HG03045 (cell line): ENCODE results near the gene RNF2.
"Not testable (repeated sequence)": the region's sequence is repeated elsewhere in the genome, so short reads cannot be mapped to it uniquely, and the experiment has no call there.

Experiments
- ATAC-seq: cut with Tn5 transposase; IDR thresholded peaks from one replicate; pipeline ENCODE4 v1.9.1; 2021; ENCODE audit warnings: mild to moderate bottlenecking, moderate library complexity; ENCODE audit not compliant: unreplicated experiment

The RNF2 gene

DNA sequence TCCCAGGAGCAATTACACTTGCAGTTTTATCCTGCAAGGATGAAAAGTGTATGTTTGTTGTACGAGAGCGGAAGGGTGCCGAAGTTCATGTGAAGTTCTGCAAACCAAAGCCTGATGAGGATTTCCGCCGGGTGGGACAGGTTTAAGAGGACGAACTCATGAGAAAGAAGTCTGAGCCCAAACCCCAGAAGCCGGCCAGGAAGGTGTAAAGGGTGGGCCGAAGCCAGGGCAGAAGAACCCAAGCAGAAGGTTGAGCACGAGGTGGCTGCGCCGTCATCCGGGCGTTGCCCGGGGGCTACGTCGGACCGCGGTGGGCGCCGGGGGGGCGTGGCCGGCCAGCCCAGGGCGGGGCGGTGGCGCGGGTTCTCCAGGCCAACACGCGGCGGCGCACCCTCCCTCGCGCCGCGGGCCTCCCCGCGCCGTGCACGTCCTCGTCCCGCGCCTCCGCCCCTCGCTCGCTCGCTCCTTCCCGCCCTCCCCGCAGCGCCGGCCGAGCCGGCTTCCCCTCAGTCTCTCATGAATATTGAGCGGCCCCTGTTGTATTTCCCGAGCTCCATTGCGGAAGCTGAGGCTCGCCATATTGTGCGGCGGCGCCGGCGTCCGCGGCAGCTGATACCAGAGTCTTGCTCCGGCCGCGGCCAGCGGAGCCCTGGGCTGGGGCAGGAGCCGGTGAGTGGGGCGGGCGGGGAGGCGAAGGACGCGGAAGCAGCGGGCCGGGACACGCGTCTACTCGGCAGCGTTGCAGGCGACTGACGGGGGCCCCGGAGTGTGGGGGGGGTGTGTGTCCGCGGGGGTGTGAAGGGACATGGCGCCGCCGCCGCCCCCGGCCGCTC, at the start of gene RNF2:
RNF2 (plus strand) TSS at position 578 of the 833 bp plus-strand sequence. CDS start 41,996 bp downstream, outside the sequence.
- peak; percentile 83 for ATAC-seq

DNA sequence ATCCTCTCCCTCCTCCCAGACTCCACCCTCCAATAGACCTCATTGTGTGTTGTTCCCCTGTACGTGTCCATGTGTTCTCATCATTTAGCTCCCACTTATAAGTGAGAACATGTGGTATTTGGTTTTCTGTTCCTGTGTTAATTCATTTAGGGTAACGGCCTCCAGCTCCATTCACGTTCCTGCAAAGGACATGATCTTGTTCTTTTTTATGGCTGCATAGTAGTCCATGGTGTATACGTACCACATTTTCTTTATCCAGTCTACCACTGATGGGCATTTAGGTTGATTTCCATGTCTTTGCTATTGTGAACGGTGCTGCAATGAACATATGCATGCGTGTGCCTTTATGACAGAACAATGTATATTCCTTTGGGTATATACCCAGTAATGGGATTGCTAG, 45.4 kb upstream of the RNF2 start:
- ATAC-seq: not testable (repeated sequence)

DNA sequence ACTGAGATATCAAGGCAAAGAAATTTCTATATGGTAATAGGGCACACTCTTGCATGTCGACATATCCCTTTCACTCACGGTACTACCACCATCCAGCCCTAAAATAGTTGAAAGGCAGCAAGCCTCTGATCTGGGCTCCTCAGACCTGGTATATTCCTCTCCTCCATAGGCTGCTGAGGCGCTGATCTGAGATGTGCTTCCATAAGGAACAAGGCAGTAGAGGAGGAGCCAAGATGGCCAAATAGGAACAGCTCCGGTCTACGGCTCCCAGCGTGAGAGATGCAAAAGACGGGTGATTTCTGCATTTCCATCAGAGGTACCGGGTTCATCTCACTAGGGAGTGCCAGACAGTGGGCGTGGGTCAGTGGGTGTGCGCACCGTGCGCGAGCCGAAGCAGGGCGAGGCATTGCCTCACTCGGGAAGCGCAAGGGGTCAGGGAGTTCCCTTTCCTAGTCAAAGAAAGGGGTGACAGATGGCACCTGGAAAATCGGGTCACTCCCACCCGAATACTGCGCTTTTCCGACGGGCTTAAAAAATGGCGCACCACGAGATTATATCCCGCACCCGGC, 44.0 kb upstream of the RNF2 start:
- not testable (repeated sequence) for ATAC-seq

DNA sequence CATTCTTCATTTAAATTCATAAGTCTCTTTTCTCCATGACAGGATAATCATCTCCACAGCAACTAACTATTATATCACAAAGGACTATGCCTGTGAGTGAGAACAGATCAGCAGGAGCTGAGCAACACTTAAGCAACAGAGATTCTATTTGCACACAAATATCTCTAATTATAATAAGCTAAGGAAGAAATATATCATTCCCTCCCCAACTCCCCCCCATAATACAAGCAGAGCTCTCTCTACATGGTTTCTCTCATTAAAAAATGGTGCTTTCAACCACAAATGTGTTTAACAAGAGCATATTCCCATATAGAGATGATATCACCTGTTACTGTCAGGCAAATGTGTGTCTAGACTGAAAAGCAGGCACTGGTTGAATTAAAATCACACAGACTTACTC, 36.5 kb upstream of the RNF2 start:
- no peak for ATAC-seq

DNA sequence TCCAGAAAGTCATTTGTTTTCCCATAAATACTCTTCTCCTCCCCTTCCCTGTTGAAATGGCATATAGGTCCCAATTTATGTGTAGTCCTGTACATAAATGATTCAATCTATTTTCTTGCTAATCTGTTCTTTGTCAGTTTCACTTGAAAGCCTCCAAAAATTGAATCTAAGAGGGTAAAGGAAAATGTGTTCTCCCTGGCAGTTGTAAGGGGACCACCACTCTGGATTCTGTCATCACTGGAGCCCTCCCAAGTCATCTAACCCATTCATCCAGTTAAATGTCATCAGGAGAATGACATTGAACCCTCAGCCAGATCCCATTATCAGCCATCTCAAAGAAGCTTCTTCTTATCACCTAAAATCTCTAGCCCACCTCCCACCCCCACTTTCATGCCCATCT, 35.0 kb upstream of the RNF2 start:
- ATAC-seq: no peak

DNA sequence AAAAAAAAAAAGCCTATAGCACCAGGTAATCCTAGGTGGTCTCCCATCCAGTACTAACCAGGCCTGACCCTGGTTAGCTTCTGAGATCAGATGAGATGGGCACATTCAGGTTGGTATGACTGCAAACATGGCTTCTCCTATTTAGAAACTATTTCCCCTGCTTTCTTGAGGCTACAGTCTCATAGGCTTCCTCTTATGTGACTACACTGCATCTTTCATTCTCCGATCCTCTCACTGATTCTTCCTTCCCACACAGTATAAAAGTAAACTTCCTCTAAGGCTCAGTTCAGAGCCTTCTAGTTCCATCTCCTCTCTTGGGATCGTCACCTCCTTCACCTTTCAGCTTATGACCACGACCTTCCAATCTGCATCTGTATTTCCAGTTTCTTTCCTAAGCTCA, 30.4 kb upstream of the RNF2 start:
- ATAC-seq: no peak

DNA sequence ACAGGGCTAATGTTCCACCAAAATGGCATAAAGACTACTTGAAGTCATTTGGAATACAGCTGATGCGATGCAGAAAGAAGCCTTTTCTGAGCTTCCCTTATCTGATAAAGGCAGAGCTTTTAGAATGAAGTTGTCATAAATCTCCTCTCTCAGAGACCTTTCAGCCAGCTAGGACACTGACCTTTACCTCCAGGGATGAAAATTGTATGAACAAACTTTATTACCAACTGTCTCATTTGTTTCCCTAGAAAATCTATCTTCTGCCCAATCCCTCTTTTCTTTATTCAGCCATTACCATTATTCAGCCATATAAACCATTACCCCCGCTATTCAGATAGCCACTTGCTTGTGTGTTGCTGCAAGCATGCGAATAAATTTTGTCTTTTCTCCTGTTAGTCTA, 29.7 kb upstream of the RNF2 start:
- ATAC-seq: no peak

DNA sequence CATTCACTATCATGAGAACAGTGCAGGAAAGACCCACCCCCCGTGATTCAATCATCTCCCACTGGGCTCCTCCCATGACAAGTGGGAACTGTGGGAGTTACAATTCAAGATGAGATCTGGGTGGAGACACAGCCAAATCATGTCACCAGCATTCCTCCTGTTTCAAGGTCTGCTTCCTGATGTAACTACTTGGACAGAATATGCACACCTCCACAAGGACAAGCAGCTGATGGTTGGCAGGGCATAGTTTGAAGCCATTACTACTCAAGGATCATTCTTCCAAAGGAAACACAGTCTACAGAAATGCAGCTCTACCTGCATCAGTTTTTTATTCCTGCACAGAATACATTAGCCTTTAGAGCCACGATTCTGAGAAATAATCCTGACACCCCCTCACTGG, 28.5 kb upstream of the RNF2 start:
- ATAC-seq: no peak

DNA sequence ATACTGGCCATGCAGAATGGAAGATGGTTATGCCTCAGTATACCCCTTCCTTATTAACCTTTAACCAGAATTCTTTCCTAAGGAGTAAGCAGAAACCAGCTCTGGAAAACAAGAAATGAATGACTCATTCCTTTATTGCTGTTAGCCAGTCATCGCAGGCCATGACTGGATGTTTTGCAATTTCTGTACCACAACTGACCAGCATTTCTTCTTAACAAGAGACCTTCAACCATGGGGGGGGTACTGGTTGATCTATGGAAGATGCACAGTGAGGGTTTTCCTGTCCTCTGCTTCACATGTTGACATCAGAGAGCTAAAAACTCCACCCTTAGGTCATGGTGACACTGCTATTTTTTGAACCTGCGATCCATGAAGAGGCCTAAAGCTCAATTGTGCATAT, 28.0 kb upstream of the RNF2 start:
- no peak for ATAC-seq

DNA sequence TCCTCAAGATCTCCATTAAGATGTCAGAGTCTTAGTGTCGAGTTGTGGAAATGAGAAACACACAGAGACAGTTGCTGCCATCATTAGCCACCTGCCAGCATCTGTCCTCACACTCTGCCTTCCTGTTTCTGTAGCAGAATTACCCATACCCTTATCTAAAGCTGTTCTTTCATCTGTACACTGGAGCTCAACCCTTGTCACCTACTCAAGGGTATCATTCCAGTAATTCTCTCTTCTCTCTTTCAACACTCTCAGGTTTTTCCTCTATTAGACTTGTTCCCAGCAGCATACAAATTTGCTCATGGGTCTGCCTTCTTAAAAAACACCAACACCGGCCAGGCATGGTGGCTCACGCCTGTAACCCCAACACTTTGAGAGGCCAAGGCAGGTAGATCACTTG, 27.4 kb upstream of the RNF2 start:
- ATAC-seq: no peak

DNA sequence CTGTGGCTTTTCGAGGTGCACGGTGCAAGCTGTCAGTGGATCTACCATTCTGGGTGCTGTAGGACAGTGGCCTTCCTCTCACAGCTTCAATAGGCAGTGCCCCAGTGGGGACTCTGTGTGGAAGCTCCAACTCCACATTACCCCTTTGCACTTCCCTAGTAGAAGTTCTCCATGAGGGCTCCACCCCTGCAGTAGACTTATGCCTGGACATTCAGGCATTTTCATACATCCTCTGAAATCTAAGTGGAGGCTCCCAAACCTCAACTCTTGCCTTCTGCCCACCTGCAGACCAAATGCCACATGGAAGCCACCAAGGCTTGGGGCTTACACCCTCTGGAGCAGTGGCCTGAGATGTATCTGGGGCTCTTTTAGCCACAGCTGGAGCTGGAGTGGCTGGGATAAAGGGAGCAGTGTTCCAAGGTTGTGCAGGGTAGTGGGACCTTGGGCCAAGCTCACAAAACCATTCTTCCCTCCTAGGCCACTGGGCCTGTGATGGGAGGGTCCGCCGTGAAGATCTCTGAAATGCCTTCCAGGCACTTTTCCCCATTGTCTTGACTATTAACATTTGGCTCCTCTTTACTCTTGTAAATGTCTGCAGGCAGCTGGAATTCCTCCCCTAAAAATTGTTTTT, 18.0 kb upstream of the RNF2 start:
- no peak for ATAC-seq

DNA sequence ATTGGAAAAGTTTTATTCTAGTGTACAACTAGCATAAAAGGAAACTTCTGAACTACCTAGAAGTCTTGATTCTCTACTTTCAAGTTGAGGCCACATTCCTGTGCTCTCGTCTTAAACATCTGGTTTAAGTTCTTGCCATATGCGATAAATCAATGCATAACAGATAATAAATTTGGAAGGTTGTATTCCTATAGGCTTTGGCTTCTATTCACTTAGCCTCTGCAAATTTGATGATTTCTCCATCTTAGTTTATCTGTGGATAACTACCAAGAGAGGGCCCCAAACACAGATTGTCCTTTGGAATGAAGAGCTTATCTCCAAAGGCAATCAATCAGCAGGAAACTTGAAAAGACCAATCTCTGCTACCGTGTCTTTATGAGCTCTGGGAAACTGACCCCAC, 11.7 kb upstream of the RNF2 start:
- ATAC-seq: no peak

DNA sequence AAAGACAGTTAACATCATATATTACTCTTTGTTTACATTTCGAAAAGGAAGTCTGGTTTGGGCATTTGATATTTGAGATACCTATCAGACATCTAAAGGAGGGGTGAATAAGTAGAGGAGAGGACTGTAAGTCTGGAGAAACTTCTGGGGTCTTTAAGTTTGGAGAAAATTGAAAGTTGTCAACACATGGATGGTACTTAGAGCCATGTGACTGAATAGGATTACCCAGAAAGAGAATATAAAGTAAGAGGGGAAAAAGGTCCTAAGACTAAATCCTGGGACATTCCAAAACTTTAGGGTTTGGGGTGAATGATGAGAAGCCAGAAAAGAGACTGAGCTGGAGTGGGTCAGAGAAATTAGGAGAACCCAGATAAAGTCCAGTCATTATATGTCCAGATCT, 10.1 kb upstream of the RNF2 start:
- no peak for ATAC-seq

DNA sequence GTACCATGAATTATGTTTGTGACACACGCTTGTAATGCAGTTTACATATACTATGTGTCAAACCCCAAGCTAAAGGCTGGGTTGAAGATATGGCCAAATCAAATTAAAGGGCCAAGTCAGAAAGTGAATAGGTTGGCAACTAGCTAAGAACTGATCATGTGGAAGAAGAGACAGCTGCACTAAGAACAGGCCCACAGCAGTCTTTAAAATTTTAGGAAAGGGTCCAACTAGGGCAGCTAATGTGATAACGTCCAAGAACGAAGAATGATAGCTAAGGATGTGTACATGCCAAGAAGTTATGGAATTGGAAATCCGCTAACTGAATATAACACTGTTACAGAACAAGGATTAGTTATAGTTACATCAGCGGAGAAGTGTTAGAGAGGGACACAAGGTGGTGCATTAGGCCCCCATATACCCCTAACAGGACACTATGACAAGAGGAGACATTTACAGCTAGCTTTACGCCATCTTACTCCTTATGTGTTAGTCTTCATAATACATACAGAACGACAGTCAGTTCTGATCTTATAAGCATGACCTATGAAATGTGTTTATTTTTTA, 6.5 kb upstream of the RNF2 start:
- ATAC-seq: no peak

DNA sequence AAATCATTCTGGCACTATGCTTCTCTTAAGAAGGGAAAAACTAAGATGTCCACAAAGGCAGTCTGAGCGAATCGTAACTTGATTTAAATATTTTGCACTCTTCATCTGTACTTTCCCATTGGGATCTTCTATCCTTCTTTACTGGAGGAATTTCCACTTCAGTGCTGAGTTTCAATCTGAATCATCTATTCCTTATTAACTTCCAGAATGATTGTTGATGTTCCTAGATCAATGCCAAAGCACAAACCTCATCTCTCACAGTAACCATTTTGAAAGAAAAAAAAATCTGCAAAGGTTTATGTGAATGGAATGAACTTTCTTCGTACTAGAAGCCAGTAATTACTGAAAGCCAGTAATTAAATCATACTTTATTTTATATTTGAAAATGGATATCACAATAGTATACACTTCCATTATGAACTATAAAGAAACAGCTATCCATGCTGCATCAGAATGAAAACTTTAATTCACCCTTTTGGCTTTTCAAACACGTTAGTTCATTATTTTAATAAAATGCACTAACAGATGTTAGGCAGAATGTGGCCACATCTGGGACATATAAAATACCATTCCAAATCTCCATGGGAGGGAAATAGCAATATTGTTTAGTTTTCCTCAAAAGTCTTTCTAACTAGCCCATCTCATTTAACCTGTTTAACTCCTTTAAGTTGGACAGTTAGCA, 5.5 kb upstream of the RNF2 start:
- ATAC-seq: no peak

DNA sequence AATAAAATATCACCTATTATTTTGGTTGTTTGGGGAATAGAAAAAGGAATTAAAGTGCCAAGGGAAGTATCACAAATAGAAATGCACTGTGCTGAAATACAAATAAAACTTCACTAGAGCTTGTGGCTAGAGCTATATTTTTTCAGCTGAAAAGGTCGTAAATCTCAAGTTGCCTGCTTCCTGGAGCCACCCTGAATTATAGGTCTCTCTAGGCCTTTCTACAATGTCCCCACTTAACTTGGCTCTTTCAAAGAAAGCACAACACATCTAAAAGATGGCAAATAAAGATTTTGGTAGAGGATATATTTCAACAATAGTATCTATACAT, 5.0 kb upstream of the RNF2 start:
- ATAC-seq: no peak

DNA sequence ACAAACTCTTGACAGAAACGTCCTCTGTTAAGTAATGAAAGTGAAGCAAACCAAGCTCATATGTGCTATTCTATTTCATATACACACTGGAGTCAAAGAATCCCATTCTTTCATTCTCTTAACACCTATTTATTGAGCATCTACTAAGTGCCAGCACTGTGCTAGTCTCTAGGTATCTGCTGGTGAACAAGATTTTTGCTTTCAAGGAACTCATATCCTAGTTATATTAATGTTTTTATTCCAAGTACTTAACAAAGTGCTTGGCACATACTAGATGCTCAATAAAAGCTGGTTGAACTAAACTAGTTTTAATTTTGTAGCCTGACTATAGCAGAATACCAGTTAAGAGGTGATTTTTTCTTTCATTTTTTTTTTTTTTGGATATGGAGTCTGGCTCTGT, 3.6 kb upstream of the RNF2 start:
- no peak for ATAC-seq

DNA sequence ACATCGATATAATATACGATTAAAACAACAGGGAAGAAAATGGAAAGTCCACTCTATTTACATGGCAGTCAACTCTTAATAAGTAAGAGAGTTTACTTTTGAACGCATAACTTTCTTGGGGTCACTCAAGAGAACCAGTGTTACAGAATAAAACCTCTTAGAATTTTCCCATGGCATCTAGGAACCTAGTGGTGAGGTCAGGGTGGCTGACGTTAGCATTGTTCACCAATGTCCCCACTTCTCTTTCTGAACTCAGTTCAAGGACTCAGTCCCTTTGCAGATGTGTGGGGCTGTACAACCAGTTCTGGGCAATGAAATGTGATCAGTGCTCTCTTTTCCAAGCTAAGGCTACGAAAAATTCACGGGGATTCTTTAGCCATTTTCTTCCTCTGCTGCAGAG, 2.6 kb upstream of the RNF2 start:
- ATAC-seq: no peak

DNA sequence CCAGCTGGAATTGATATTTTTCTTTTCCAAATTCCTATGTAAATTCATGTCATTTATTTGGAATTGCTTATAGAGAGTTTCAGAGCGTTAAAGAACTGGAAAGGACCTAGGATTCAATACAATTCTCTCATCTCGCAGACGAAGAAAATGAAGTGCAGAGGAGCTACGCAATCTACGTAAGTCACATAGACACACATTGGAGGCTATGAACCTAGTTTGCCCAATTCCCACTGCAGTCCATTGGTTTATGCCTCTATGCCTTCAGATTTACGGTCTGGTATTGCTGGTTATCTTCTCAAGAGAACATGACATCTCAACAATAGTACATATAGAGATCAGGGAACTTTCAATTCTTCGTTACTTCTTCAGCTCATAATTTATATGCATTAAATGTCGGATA, 971 bp upstream of the RNF2 start:
- no peak for ATAC-seq

DNA sequence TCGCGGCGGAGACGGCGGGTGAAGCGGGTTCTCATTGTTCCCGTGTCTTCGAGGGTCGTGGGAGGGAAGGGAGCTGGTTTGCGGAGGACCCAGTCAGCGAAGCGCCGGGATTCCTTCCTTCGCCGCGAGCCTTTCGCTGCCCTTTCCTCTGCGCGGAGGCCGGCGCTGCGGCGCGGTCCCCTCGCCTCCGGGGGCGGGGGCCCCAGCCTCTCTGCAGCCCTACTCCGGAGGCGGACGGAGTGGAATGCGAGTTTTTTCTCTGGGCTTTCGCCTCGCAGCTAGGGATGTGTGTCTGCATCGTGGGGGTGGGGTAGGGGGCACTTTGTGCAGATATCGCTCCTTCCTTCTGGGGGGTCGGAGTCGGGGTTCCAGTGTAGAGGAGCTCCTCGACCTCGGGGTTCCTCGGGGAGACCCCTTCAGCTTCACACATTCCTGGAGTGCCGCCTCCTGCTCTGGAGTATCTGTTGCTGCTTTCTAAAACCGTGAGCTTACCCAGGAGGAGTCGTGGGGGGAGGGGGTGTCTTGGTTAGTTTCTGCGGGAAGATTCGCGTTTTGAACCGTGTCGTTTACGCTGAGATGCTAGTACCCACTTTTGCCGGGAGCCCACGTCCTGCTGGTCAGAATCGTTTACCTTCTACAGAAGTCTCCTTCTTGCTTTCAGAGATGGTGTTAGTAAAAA, 595 bp downstream of the RNF2 start:
- ATAC-seq: peak; percentile 35

DNA sequence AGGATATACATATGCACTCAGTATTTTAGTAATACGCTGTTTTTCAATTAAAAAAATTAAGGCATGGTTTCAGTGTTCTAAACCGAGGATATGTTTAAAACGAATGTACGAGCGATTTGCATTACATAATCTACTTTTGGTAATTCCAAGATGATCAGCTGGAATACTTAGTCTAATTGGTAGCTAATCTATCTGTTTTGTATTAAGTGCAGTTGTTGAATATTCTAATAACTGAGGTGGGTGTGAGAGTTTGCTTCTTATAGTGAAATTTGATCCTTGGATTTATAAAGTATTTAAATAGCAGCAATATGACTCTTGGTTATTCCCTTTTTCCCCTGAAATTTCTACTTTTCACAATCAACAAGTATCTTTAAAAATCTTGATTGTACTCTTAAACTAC, 1.3 kb downstream of the RNF2 start:
- no peak for ATAC-seq
